Stimulated activated CD8-positive, alpha-beta memory T cell treated with anti-CD3 and anti-CD28 coated beads, Interleukin-12 subunit alpha, Interleukin-12 subunit beta, amount 100 ng/mL, for 24 hours (primary cell): Measurements from ENCODE around the gene ATXN3L.

Source experiments
- DNase-seq: peaks from one replicate; pipeline ENCODE4 v3.0.0-alpha.2; 2020; ENCODE audit errors: extremely low read depth

The ATXN3L gene

GRCh38 chrX:13319953-13320352 lies at the start of gene ATXN3L:
ATXN3L (minus strand) TSS chrX:13320053; CDS start chrX:13319934, 119 bp downstream.
- DNase-seq: no peak

DNA sequence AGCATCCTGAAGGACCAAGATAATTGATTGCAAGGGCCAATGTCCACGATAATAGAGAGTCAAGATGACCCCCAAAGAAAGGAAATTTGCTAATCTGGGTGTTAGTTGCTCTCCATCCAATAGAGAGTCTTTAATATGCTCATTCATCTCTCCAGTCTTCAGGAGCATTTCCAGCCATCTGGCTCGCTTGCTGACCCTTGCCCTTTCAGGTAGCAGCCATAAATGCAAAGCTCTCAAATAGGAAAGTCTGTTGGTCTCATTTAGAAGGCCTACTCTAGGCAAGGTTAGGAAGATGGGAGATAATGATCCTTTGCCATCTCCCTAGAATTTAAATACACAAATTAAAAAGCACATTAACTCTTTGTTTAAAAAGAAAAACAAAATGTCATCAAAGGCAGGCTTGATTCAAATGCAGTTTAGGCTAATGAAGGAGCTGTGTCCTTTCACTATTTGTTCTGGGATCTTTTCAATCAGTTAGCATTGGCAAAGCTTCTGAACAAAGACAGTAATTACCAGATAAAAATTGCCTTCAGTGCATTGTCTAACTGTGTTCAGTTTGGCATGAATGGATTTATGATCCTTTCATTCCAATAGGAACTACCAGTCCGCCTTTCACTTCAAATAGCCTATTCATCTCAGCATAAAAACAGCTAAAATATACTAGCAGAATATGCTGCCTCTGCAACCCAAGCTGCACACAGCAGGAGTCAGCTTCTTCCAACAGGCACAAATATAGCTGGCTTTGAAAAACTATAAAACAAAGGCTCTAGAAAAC lies 49.6 kb upstream of the ATXN3L start:
- no peak for DNase-seq

DNA sequence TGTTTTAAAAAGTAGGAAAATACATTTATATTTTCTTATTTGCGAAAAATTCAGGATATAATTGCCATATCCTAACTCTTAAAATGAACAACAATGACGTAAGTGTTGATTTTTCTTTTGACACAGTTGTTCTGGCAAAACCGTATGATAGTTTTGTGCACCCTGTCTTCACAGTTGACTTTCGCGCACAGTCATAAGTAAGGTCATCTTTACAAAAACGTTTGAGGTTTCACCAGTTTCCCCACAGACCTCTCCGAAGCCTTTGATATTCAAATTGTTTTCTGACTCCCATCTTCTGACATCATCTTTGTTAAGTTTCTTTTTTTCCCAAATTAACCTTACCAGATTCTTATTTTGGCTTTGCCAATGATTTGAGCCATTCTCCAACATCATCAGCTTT lies 48.1 kb upstream of the ATXN3L start:
- no peak for DNase-seq

- DNase-seq: no peak
These were observed 46.8 kb upstream of the ATXN3L start for GRCh38 chrX:13366698-13367097.

GRCh38 chrX:13365161-13365560 lies 45.3 kb upstream of the ATXN3L start:
- DNase-seq: no peak

DNA sequence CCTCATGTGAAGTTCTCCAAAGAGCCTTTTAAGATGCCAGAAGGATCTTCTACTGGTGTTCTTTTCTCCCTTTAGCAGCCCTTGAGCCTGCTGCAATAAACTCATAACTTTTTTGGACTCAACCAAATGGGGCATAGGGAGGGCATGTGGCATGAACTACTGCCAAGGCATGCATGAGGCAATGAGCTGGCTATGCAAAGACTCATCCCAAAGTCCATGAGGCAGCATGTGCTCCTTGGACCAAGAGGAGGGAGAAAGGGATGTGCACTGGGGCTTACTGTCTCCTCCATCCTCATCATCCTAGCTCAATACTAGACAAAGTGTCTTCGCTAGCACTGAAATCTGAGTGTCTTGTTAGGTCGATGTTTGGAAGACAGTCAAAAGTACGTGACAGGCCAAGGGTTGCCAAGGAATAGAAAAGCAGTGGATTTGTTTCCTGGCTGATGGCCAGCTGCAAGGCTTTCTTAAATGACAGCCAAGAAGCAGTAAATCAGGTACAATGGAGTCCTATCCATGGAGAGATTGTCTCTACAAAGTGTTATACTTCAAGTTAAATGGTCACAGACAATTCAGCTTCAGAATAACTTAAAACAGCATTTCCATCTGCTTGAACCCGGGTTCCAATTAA lies 44.5 kb upstream of the ATXN3L start:
- no peak for DNase-seq

DNA sequence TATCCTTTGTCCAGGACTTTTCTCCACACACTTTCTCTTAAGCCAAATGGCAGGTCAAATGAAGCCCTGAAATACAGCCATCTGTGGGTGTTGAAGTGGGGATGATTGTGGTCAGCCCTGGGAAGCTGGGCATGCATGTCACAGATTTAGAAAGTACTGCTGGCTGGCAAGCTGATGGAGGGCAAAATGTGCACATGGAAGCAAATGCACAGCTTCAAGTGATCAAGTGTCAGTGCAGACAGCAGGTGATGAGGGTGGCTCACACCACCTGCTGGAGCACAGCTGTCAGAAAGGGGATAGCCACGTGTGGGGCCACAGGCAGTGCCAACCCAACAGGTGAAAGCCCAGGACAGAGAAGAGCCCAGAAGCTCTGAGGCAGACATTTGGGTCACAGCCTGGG lies 40.3 kb upstream of the ATXN3L start:
- DNase-seq: no peak

- no peak for DNase-seq
These were observed 38.1 kb upstream of the ATXN3L start for GRCh38 chrX:13357925-13358324.

GRCh38 chrX:13346646-13347045 lies 26.8 kb upstream of the ATXN3L start:
- no peak for DNase-seq

DNA sequence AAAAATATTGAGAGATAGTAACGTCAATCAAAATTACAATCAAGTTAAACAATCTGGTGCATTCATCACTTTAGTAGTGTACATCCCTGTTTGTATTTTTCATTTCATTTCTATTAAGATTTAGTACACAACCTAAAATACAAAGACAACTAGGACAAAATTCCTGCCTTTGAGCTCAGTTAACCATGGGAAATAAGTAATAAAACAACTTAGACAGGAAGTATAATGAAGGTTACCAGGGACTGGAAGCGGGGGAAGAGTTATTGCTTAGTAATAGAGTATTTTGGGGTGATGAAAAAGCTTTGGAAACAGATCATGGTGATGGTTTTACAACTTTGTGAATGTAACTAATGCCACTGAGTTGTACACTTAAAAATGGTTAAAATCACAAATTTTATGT lies 25.6 kb upstream of the ATXN3L start:
- DNase-seq: no peak

DNA sequence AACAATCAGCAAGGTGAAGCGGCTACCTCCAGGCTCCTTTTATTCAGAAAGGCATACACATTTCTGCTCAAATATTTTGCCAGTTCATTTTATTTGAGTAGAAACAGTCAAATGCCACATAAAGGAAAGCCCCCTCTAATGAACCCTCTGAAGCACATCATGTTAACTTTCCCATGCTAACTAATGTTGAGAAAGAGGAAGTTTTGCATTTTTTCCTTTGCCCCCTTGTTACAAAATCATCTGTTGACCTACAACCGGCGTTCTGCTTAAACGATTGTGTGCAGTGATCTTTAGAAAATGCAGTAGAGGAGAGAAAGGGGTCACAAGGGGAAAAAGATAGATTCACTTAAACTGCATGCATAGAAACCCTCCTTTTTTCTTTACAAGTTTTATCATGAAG lies 25.2 kb upstream of the ATXN3L start:
- DNase-seq: no peak

DNA sequence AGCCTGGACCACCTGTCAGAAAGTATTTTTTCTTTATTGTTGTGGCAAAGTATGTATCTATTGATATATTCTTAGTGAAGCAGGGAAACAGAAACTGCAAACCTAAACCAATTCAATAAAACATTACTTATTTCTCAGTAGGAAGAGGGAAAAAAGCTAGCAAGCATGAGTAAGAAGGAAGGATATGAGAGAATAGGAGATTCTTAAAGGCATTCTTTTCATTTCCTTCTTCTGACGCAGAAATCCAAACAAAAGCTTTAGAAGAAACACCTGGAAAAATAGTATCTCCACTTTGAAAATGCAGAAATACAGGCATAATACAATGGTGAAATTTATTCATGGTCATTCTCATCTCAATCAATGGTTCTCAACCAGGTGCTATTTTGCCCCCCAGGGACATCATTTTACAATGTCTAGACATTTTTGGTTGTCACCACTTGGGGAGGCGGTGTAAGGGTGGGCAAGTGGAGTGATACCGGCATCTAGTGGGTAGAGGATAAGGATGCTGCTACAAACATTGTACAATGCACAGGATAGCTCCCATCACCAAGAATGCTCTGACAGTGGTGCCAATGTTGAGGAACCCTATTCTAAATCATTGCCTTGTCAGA lies 21.7 kb upstream of the ATXN3L start:
- DNase-seq: no peak

- DNase-seq: no peak
These were observed 20.4 kb upstream of the ATXN3L start for GRCh38 chrX:13340182-13340791.

DNA sequence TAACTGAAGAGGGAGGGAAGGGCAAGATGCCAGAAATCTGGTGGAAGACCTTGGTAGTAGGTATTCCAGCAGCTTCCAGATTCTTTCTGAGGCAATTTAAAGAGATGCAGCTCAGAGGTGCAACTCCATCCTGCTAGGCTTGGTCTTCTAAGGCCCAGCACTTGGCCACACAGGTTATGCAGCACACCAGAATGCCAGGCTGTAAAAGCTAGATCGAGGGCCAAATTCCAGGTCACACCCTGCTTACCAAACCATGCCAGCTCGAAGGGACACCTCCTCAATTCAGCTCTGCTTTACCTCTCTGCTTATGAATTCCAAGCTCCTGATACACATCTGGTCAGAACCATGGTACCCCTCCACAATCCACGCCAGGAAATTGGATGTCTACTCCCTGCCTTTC lies 19.8 kb upstream of the ATXN3L start:
- no peak for DNase-seq

DNA sequence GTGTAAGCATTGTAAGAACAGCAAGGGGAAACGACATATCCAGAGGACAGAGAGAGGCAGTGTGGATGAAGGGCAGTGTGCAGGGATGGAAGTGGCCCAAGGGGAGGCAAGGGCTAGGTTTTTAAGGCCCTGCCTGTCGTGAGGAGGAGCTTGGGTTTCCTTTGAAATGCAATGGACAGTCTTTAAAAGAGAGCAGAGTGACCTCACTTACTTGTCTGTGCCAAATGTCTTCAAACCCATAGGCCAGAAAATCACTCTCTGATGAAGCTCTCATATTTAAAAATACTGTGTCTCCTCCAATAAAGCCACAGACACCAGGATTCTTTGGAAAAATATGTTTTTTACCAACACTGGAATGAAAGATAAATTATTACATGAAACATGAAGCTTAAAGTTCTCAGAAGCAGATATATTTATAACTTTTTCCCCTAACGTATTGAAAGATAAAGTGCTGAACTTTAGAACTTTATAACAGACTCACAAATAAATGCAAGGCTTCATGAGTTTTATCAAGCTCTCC lies 19.2 kb upstream of the ATXN3L start:
- no peak for DNase-seq

- DNase-seq: no peak
These were observed 14.6 kb upstream of the ATXN3L start for GRCh38 chrX:13334491-13334890.

- no peak for DNase-seq
These were observed 10.6 kb upstream of the ATXN3L start for GRCh38 chrX:13330446-13330845.

DNA sequence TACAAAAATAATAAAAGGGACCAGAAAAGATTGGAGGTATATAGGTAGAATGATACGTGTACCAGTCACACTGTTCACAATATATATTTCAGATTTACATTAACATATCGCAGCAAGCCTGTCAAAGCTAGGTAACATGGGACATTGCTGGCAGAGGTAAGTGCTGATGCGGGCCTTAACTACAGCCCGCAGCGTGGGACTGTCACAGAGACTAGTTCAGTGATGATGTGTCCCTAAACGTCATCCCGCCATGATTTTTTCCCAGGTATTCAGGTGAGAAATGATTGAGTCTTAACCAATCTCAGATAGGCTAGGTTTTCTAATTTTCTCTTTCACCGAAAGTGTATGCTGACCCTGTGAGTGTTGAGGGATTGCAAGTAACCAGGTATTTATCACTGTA lies 7.8 kb upstream of the ATXN3L start:
- DNase-seq: no peak

- no peak for DNase-seq
These were observed 3.4 kb upstream of the ATXN3L start for GRCh38 chrX:13323241-13323640.

DNA sequence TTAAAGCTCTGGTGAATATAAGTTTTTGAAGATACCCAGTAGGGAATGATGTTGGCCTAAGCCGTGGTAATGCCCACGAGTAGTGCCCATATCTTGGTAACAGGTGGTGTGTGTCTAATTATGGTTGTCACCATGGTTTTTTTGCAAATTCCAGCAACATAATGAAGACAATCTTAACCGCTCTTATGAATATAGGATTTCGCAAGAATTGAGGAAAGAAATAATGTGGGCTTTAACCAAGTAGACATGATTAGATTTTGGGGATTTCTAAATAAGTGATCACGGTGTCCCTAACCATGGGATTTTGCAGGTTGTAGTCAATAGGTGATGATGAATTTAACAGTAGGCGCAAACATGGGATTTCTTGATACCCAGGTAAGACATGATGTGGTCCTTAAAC lies 2.5 kb downstream of the ATXN3L start:
- no peak for DNase-seq

- DNase-seq: no peak
These were observed 8.3 kb downstream of the ATXN3L start for GRCh38 chrX:13311560-13311959.

- no peak for DNase-seq
These were observed 10.2 kb downstream of the ATXN3L start for GRCh38 chrX:13309631-13310030.

- DNase-seq: no peak
These were observed 12.8 kb downstream of the ATXN3L start for GRCh38 chrX:13307041-13307440.
